Left lobe of liver (tissue), 2 donors: ENCODE data around the gene PFKL. TPM values are rescaled to one million over a fixed set of nuclear protein-coding genes. Genes with fewer than 3 reads are reported as not detected.
A peak's percentile ranks its signal among the peaks of the same experiment; 100 is the strongest.
"Not testable (repeated sequence)": the region's sequence is repeated elsewhere in the genome, so short reads cannot be mapped to it uniquely, and the experiment has no call there.

ENCODE experiments used
- ATAC-seq: fragments of 200-7000 bp; cut with Tn5 transposase; one replicate; pipeline ENCODE4 v1.9.1; 2020; ENCODE audit warnings: mild to moderate bottlenecking, moderate library complexity
- DNase-seq: peaks from one replicate; pipeline ENCODE4 v3.0.0-alpha.2; 2020; ENCODE audit warnings: low spot score
- total RNA-seq: library from RNA; stranded (reverse); gene quantifications from one replicate; pipeline ENCODE4 v1.2.1, GENCODE V29; 2021
- donor health status: DM: no; HTN: no; CAD: no; lungs with moderate emphysema.
- donor health status: DM: no; HTN: yes; CAD: no.

PFKL gene
- total RNA-seq, 1 donor from 2014 or later, result 97.6 TPM

DNA sequence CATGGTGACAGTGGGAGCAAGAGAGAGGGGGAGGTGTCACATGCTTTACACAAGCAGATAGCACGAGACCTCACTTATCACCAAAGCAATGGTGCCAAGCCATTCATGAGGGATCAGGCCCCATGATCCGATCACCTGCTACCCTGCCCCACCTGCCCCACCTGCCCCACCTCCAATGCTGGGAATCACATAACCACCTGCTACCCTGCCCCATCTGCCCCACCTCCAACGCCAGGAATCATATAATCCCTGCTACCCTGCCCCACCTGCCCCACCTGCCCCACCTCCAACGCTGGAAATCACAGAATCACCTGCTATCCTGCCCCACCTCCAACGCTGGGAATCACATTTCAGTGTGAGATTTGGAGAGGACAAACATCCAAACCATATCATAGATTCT, 24.8 kb upstream of the PFKL start:
- ATAC-seq (no peak), DNase-seq (no peak)

DNA sequence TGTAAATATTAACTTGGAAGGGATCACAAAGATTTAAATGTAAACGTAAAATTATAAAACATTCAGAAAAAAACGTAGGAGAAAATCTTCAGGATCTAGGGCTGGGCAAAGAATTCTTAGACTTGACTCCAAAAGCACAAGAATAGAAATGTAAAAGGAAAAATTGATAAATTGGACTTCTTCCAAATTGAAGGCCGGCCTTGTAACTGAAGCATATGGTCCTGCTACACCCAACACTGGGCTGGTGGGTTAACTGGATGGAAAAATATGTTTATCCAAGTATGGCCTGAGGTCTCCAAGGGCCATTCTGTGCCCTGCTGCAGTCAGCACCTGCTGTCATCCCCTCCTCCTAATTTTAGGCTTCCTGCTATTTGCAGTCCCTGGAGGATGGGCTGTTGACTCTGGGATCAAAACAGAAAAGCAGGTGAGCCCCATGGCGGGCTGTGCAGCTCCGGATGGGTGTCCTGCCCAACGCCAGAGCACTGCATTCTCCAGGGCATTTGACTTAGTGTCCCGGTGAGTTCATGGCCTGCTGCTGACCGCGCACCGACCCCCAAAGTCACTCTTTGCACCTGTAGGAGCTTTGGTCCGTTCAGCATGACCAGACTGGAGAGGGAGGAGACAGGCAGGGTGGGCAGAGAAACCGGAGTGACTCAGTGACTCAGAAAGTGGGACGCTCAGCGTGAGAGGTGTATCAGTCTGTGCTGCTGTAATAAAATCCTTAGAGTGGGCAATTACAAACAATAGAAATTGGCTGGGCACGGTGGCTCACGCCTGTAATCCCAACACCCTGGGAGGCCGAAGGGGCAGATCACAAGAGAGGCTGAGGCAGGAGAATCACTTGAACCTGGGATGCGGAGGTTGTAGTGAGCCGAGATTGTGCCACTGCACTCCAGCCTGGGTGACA, 20.2 kb upstream of the PFKL start:
- ATAC-seq (no peak), DNase-seq (no peak)

DNA sequence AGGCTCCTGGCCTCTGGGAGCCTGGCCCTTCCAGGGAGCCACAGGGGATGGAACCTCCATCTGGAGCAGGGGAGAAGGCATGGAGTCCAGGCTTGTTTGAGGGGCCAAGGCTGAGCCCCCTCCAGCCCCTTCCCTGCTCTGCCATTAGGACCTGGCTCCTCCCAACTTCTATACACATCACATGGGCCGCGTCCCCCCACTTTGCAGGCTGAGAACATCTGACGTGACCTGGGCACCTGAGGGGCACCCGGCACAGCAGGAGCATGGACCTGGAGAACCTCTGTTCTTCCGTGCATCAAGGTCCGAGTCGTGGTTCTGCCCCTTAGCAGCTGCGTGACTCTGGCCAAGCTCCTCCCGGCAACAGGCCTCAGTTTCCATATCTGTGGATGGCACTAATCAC, 18.1 kb upstream of the PFKL start:
- no peak for DNase-seq
- no peak for ATAC-seq

DNA sequence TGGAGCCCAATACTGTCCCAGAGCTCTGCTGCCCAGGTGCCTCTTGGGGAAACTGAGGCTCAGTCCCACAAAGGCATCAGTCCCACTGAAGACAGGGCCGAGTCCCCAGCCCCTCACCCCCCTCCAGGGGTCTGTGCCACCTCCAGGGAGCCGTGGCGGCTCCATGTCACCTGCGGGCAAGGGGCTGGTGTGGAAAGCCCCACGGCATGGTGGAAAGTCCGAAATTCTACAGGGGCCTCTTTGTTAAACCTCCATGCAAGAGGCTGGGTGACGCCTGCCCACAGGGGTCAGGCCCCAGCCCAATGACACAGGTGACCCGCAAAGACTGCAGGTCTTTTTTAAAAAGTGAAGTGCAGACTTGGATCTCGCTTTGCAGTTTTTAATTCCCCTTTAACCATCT, 17.5 kb upstream of the PFKL start:
- DNase-seq, result no peak
- no peak for ATAC-seq

DNA sequence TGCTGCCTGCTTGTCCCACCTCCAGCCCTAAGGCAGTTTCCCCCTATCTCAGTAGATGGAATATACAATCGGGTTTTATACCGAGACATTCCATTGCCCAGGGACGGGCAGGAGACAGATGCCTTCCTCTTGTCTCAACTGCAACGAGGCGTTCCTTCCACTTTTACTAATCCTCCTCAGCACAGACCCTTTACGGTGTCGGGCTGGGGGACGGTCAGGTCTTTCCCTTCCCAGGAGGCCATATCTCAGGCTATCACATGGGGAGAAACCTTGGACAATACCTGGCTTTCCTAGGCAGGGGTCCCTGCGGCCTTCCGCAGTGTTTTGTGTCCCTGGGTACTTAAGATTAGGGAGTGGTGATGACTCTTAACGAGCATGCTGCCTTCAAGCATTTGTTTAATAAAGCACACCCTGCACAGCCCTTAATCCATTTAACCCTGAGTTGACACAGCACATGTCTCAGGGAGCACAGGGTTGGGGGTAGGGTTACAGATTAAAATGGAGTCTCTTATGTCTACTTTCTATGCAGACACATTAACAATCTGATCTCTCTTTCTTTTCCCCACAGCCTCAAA, 16.6 kb upstream of the PFKL start:
- not testable (repeated sequence) for DNase-seq, ATAC-seq

DNA sequence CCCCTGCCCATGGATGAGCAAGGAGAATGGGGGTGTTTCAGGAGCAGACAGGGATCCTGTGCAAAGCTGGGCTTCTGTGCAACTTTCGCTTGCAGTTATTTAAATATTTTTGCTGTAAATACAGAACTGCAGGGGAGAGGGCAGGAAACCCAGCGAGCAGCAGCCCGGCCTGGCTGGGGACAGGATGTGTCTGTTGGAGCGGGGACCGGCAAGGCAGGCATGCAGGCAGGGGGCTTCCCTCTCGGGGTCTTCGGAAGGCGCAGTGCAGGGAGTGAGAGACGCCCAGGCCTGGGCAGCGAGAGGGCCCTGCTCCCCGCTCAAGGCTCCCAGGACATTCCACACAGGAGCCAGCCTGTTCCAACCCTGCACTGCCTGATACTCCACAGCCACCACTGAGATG, 15.9 kb upstream of the PFKL start:
- ATAC-seq (no peak), DNase-seq (no peak)

DNA sequence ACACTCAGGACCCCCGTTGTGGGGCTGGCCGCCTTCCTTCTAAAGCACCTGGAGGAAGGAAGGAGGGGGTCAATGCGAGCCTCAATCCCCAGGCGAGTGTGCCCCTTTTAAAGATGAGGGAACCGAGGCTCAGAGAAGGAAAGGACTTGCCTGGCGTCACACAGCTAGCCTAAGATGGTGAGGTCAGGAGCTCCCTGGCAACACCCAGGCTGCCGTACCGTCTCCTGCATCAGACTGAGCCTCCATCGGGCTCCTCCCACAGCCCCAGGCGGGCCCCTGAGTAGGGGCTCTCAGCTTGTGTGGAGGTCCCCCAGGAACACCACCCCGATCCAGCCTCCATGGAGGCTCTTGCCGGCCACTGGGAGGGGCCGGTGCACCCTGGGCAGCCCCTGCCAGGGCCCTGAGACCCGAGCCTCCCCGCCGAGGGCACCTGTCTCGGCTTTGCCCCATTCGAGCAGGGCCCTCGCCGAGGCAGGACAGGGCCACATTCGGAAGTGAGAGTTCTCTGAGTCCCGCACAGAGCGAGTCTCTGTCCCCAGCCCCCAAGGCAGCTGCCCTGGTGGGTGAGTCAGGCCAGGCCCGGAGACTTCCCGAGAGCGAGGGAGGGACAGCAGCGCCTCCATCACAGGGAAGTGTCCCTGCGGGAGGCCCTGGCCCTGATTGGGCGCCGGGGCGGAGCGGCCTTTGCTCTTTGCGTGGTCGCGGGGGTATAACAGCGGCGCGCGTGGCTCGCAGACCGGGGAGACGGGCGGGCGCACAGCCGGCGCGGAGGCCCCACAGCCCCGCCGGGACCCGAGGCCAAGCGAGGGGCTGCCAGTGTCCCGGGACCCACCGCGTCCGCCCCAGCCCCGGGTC, 14.5 kb upstream of the PFKL start, which contains the start of gene AIRE:
AIRE (plus strand) TSS at position 739 of the 855 bp plus-strand sequence. CDS start 131 bp downstream, outside the sequence.
- no peak for DNase-seq
- no peak for ATAC-seq

DNA sequence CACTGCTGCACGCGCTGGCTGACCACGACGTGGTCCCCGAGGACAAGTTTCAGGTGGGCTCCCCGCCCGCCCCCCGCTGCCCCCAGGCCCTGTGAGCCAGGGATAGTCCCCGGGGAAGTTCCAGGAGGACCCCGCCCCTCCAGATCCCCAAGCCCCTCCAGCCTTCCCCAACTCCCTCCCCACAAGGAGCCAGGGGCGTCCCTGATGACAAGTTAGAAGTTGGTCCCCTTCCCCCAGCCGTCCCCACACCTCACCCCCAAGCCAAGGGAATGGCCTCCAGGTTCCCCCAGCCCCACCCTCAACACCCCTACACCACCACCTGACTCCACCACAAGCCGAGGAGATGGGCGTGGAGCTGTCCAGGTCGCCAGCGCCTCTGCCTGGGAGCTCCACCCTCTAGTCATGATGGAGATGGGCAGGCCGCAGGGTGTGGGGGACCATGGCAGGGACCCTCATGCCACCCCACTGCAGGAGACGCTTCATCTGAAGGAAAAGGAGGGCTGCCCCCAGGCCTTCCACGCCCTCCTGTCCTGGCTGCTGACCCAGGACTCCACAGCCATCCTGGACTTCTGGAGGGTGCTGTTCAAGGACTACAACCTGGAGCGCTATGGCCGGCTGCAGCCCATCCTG, 13.7 kb upstream of the PFKL start:
- no peak for ATAC-seq
- DNase-seq, result no peak

DNA sequence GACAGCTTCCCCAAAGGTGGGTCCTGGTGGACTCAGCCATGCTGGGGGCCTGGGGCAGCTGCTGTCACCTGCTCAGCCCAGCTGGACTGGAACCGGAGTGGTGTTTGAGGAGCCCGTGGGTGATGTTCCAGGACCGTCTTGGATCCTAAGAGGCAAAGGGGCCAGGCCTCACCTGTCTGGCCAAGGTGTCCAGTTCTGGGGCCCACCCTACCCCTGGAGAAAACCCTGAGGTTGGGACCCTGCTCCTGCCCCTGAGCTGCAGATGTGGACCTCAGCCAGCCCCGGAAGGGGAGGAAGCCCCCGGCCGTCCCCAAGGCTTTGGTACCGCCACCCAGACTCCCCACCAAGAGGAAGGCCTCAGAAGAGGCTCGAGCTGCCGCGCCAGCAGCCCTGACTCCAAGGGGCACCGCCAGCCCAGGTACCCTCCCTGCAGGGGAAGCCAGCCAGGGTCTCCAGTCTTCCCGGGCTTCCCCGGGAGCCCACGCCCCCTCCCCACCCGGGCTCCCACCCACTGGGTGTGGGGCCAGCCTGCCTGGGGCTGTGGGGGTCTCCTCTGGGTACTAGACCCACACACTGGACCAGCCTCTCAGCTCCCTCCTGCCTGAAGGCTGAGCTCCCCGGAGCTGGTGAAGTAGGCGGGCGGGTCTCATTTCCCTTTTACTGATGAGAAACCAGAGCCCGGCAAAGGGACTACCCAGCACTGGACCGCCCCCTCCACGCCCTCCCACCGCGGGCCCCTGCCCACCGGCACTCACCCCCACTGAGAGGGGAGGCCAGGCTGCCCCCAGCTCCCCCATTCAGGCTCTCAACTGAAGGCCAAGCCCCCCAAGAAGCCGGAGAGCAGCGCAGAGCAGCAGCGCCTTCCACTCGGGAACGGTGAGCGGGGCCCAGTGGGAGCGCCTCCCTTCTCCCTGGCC, 12.9 kb upstream of the PFKL start:
- no peak for DNase-seq
- no peak for ATAC-seq

DNA sequence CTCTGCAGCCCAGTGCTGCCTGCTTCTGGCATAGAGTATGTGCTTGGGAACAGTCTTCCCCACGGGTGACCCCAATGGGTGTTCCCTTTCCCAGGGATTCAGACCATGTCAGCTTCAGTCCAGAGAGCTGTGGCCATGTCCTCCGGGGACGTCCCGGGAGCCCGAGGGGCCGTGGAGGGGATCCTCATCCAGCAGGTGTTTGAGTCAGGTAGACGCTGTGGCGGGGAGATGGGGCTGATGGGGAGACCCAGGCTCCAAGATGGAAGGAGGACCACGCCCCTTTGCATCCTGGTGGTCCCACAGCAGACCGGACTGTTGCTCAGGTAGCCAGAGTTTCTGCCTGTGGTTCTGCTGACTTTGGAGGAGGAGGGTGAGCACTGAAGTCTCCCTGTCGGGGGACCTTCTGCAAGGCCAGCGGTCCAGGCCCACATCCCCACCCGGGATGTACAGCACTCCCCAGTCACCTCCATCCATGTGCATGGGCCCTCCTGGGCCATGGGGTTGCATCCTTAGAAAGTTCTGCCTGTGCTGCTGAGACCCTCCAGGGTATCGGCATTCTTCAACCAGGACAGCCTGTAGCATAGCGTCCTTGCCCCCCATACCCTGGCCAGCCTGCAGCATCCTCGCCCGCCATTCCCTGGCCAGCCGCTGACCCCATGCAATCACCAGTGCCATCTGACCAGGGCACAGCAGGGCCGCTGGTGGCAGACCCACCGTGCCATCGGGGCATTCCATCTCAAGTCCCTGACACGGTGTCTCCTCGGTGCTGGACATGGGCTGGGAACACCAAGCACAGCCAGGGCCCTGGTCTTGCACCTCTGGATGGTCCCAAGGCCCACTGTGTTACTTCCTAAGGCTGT, 11.4 kb upstream of the PFKL start:
- no peak for ATAC-seq
- DNase-seq, result no peak

DNA sequence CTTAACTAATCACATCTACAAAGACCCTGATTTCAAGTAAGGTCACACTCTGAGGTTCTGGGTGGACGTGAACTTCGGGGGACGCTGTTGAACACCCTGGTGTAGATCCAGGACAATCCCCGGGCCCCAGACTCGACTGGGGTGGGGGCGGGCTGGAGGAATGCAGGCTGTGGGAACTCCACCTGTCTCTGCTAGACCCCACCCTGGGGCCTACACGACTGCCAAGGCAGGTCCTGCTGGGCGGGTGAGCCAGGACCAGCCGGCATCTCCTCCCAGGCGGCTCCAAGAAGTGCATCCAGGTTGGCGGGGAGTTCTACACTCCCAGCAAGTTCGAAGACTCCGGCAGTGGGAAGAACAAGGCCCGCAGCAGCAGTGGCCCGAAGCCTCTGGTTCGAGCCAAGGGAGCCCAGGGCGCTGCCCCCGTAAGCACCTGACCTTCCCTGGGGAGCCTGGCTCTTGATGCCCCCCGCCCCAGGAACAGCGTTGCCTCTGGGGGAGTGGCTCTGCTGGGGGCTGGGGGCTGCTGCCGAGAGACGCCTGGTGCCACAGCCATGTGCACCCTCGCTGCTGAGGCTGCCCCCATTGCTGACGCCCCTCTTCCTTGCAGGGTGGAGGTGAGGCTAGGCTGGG, 10.4 kb upstream of the PFKL start:
- ATAC-seq, result no peak
- no peak for DNase-seq

DNA sequence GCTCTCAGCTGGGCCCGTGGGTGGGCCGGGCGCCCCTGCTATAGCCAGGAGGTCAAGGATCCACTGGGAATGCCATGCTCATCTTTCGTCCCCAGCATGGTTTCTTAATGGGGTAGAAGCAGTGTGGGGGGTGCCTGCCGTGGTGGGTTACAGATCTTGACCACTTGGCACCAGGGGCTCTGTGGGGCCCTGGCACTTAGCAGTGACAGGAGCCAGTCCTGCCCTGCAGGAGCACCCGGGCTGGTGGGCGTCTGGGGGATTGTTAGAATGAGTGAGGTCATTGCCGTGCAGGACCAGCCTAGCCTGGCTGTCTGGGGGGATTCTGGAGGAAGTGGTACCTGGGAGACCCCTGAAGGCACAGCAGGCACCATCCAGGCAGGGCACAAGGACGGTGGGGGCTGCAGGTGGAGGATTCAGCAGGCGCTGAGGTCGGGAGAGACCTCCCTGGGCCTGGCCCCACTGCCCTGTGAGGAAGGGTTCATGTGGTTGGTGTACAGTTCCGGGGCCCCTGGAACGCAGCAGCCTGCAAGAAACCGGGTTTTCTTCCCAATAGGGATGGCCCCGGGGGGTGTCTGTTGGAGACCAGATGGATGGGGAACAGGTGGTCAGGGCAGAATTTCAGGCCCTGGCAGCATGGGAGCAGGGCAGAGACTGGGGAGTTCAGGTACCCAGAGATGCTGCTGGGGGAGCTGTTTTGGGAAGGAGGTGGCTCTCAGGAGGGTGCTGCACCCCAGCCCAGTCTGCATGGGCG, 9.4 kb upstream of the PFKL start:
- no peak for DNase-seq
- no peak for ATAC-seq

DNA sequence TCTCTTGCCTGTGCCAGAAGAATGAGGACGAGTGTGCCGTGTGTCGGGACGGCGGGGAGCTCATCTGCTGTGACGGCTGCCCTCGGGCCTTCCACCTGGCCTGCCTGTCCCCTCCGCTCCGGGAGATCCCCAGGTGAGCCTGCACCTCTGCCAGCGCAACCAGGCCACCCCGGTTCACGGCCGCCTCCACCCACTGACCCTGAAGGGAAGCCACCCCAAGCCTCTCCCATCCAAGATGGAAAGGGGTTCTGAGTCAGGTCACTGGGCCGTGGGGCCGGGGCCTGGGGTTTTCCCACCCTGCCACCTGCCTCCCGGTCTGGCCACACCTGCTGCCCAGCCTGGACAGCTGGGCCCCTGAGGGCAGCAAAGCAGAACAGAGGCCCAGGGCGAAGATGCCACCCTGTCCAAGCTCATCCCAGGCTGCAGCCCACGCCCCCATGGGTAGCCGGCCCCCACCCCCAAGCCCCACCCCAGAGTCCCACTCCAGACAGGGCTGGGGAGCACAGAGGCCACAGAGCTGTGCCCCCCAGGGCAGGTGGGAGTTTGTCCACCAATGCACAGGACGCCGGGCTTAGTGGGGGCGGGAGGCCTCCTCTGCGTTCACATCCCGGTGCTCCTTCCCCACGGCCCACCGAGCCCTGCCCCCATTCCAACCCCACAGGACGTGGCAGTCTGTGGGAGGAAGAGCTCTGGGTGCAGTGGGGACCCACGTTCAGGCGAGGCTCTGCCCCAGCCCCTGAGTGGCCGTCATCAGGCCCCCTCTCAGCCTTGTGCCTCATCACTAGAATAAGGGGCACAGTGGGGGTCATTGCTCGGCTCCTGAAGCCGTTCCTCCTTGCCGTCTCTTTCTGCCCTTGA, 8.5 kb upstream of the PFKL start:
- no peak for DNase-seq
- ATAC-seq, result no peak

DNA sequence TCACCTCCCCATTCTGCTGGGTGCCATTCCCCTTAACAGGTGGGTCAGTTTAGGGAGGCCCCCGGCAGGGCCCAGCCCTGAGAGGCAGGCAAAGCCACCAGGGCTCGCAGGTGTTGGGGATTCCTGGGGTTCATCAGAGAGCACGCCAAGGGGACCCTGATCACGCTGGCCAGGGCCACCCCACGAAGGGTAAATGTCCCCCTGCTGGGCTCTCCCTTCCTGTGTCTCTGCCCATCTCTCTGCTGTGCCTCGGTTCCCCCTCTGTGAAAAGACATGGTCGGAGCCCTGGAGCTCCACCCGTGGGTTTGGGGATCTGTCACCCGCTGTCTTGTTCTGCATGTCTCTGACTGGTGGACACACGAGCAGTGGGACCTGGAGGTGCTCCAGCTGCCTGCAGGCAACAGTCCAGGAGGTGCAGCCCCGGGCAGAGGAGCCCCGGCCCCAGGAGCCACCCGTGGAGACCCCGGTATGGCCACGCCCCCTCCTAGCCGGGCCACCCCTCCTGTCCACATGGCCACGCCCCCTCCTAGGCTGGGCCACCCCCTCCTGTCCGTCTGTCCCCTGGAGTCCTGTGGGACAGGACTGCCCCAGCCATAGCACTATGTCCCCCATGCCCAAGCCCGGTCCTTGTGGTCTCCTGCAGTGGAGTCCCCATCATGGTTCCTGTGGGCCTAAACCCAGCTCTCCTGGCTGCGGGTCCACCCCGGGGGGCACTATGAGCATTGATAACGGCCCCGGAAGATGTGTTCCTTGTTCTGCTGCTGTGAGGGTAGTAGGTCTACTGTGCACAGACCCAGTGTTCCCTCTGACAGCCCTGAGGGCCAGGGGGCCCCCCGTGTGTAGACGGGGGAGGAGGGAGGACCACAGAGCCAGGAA, 7.7 kb upstream of the PFKL start:
- no peak for DNase-seq

DNA sequence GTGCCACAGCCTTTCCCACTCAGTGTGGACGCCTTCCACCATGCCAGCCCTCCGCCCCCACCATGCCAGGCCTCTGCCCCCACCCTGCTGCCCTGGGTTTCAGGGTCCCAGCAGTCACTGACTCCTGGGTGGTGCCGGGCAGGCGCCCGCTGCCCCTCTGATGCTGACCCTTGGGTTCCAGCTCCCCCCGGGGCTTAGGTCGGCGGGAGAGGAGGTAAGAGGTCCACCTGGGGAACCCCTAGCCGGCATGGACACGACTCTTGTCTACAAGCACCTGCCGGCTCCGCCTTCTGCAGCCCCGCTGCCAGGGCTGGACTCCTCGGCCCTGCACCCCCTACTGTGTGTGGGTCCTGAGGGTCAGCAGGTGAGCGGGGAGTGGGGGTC, 7.0 kb upstream of the PFKL start:
- no peak for ATAC-seq
- no peak for DNase-seq

More for the DNA sequence above, 7.7 kb upstream of the PFKL start:
- ATAC-seq, result peak; percentile 21
